Cardiac muscle cell (in vitro differentiated cells and primary cell): ENCODE measurements around the gene LITAF. TPM values are rescaled to one million over a fixed set of nuclear protein-coding genes. Genes with fewer than 3 reads are reported as not detected.
"Not testable (repeated sequence)": the region's sequence is repeated elsewhere in the genome, so short reads cannot be mapped to it uniquely, and the experiment has no call there.

ENCODE experiments used
- DNase-seq, 2 donors: peaks; one replicate each; pipeline versions ENCODE4 v3.0.0 to v3.0.0-alpha.2; 2010 to 2017; ENCODE audit warnings: low read depth in 1 of 2, low spot score in 1 of 2
- H3K27ac ChIP-seq: fragments of 200-600 bp; sonication (generic); 2 replicates; pipeline ENCODE4 v1.5.1; 2016
- H3K27me3 ChIP-seq: fragments of 200-600 bp; sonication (generic); 2 replicates; pipeline ENCODE4 v1.6.0; 2016; ENCODE audit warnings: control low read depth
- H3K36me3 ChIP-seq: fragments of 200-600 bp; sonication (generic); 2 replicates; pipeline ENCODE4 v1.5.1; 2016; ENCODE audit warnings: control low read depth
- H3K4me1 ChIP-seq: fragments of 200-600 bp; sonication (generic); 2 replicates; pipeline ENCODE4 v1.8.1; 2017; ENCODE audit warnings: low read depth, mild to moderate bottlenecking, mixed run types
- H3K4me3 ChIP-seq: fragments of 200-600 bp; sonication (generic); 2 replicates; pipeline ENCODE4 v1.5.1; 2016; ENCODE audit warnings: mild to moderate bottlenecking
- H3K9me3 ChIP-seq: fragments of 200-600 bp; sonication (generic); 2 replicates; pipeline ENCODE4 v1.5.1; 2017; ENCODE audit warnings: low read depth, mild to moderate bottlenecking, control low read depth
- polyA plus RNA-seq: library from polyadenylated mRNA; unstranded; fragments of >200 nt; fragmentation: Nextera tagmentation; extraction: Ambion mirVana; gene quantifications from 2 replicates; pipeline ENCODE4 v1.2.1, GENCODE V29; 2016
- total RNA-seq: library from RNA; depleted of rRNA; stranded (reverse); fragments of >200 nt; gene quantifications from 2 replicates; pipeline ENCODE4 v1.2.3, GENCODE V29; 2016
- TF ChIP-seq, protein P1 (sequence below): IDR thresholded peaks from 2 replicates; pipeline ENCODE4 v1.5.1; 2012; ENCODE audit warnings: low read depth, mild to moderate bottlenecking, low read length

The LITAF gene
- total and polyA plus RNA-seq, 2 experiments from 2014 or later, result 42.1 to 43.3 TPM

GRCh38 chr16:11581678-11582077, 5.0 kb downstream of the LITAF start:
- TF ChIP-seq, protein P1, sequence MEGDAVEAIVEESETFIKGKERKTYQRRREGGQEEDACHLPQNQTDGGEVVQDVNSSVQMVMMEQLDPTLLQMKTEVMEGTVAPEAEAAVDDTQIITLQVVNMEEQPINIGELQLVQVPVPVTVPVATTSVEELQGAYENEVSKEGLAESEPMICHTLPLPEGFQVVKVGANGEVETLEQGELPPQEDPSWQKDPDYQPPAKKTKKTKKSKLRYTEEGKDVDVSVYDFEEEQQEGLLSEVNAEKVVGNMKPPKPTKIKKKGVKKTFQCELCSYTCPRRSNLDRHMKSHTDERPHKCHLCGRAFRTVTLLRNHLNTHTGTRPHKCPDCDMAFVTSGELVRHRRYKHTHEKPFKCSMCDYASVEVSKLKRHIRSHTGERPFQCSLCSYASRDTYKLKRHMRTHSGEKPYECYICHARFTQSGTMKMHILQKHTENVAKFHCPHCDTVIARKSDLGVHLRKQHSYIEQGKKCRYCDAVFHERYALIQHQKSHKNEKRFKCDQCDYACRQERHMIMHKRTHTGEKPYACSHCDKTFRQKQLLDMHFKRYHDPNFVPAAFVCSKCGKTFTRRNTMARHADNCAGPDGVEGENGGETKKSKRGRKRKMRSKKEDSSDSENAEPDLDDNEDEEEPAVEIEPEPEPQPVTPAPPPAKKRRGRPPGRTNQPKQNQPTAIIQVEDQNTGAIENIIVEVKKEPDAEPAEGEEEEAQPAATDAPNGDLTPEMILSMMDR, result no peak
- no peak overlapping the region for H3K27ac ChIP-seq
- H3K27me3 ChIP-seq, result no peaks in the 10 kb centered on the region
- H3K4me3 ChIP-seq, result no peak overlapping the region
- no peak for DNase-seq
- peaks cover 18% of the 10 kb centered on the region for H3K4me1 ChIP-seq
- H3K9me3 ChIP-seq, result no peaks in the 10 kb centered on the region
- no peaks in the 10 kb centered on the region for H3K36me3 ChIP-seq

DNA sequence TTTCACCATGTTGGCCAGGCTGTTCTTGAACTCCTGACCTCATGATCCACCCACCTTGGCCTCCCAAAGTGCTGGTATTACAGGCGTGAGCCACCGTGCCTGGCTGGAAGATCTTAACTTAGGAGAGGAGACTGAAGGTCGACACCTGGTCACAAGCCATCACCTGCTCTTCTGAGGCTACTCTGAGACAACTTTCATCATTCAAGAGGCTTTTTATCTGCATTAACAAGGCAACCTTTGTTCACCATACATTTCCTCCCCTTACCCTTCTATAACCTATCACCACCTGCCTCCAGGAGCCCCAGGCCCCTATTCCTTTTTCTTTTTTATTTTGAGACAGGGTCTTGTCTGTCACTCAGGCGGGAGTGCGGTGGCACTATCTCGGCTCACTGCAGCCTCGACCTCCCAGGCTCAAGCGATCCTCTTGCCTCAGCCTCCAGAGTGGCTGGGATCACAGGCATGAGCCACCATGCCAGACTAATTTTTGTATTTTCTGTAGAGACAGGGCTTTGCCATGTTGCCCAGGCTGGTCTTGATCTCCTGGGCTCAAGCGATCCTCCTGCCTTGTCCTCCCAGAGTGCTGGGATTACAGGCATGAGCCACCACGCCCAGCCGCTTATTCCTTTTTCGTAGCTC, 6.2 kb downstream of the LITAF start:
- H3K27ac ChIP-seq, result no peak overlapping the region
- H3K4me1 ChIP-seq, result peaks cover 18% of the 10 kb centered on the region
- H3K27me3 ChIP-seq, result no peaks in the 10 kb centered on the region
- no peaks in the 10 kb centered on the region for H3K36me3 ChIP-seq
- TF ChIP-seq, protein P1, result no peak
- no peak overlapping the region for H3K4me3 ChIP-seq
- no peaks in the 10 kb centered on the region for H3K9me3 ChIP-seq
- DNase-seq, result no peak

DNA sequence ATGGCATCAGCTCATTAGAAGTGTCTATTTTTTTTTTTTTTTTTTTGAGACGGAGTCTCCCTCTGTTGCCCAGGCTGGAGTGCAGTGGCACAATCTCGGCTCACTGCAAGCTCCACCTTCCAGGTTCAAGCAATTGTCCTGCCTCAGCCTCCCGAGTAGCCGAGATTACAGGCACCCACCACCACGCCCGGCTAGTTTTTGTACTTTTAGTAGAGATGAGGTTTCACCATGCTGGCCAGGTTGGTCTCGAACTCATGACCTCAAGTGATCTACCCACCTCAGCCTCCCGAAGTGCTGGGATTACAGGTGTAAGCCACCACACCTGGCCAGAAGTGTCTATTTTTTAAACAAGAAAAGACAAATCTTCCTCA, 9.4 kb downstream of the LITAF start:
- H3K36me3 ChIP-seq, DNase-seq, H3K27me3 ChIP-seq, H3K9me3 ChIP-seq, H3K4me1 ChIP-seq, H3K4me3 ChIP-seq, H3K27ac ChIP-seq: not testable (repeated sequence)

- H3K36me3 ChIP-seq, result no peaks in the 10 kb centered on the region
- H3K9me3 ChIP-seq, result no peaks in the 10 kb centered on the region
- H3K27ac ChIP-seq, result no peak overlapping the region
- DNase-seq, result no peak
- no peaks in the 10 kb centered on the region for H3K4me1 ChIP-seq
- TF ChIP-seq, protein P1, result no peak
- no peak overlapping the region for H3K4me3 ChIP-seq
- no peaks in the 10 kb centered on the region for H3K27me3 ChIP-seq
These were observed 10.1 kb downstream of the LITAF start for GRCh38 chr16:11576427-11577289.

DNA sequence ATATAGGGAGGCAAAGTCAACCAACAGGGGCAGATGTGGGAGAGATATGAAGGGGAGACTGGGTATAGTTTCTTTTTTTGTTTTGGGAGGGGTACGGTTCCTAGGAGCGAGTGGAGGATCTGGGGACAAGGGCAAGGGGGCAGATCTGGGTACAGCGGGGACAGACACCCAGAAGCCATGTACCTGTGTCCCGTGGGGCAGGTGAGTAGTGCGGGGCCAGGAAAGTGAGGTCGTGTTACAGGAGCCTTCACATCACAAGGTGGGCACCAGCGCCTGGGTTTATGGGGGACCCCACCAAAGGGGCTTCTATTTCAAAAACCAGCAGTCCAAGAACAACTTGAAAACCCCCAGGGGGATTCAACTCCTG, 11.5 kb downstream of the LITAF start:
- H3K27ac ChIP-seq, result no peak overlapping the region
- H3K4me3 ChIP-seq, result no peak overlapping the region
- no peaks in the 10 kb centered on the region for H3K4me1 ChIP-seq
- H3K27me3 ChIP-seq, result no peaks in the 10 kb centered on the region
- DNase-seq, result no peak
- TF ChIP-seq, protein P1, result no peak
- H3K36me3 ChIP-seq, result no peaks in the 10 kb centered on the region
- no peaks in the 10 kb centered on the region for H3K9me3 ChIP-seq

DNA sequence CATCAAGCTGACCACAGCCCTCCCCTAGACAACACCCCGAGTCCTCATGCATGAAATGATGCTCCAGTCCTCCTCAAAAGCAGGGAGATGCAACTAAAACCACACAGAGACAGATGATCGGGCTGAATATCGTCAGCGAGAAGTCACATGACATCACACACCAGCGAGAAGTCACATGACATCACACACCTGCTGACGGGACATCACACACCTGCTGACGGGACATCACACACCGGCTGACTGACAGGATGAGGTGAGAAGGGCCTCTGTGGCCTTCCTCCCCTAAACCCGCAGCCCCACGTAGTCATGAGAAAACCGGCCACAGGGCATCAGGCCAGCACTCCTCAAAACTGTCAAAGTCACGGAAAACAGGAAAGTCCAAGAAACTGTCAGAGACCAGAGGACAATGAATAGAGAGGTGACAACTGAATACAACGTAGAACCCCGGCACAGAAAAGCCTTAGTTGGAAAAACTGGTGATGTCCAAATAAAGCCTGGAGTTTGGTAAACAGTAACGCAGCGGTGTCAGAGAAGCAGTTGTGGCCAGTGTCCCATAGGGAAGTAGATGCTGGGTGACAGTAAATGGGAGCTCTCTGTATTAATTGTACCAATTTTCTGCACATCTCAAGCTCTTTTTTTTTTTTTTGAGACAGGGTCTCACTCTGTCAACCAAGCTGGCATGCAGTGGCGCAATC, 14.3 kb downstream of the LITAF start:
- Histone ChIP-seq H3K27ac (no peak overlapping the region), H3K36me3 (no peaks in the 10 kb centered on the region), H3K9me3 (no peaks in the 10 kb centered on the region), H3K4me3 (no peak overlapping the region), H3K27me3 (no peaks in the 10 kb centered on the region), H3K4me1 (no peaks in the 10 kb centered on the region)
- DNase-seq, result no peak
- TF ChIP-seq, protein P1, result no peak
